GM18511 (cell line): Measurements from ENCODE around the gene MRAS.
A peak's percentile ranks its signal among the peaks of the same experiment; 100 is the strongest.

Source experiments
- ATAC-seq: cut with Tn5 transposase; IDR thresholded peaks from one replicate; pipeline ENCODE4 v1.9.1; 2021; ENCODE audit warnings: mild to moderate bottlenecking, moderate library complexity; ENCODE audit not compliant: unreplicated experiment

MRAS gene

DNA sequence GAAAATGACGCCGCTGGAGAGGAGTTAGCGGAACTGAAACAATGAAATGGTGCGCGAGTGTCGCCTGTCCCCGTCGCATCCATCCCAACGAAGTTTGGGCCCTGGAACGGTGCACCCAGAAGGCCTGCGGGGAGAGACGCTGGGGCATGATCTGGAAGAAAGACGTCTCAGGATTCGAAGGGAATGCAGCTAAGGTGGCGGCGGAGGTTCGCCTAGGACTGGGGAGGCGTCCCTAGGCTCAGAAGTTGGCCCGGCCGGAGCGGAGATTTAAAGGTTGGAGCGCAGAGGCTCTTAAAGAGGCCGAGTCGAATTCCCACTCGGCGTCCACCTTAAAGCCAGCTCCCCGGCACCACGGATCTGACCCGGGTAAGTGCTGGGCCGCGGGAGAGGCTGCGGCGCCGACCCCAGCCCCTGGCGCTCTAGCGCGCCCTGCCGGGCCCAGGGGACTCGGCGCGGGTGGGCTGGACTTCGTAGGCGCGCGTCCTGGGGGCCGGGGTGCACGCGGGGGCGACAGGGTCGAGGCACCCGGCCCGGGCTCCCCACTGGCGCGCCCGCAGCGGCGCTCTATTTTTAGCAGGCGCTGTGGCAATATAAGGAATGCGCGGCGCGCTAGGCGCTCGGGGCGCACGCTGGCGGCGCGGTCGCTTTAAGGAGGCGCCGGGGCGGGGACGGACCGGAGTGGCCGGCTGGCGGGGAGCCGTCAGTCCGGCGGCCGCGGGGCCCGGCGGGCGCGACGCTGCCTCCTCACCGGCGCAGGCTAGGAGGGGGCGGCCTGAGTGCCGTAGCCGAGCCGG, at the start of gene MRAS:
Gene MRAS, plus strand, starts transcription at position 620 of the 794 bp plus-strand sequence. CDS start 24,305 bp downstream, outside the sequence.
- ATAC-seq = no peak

GRCh38 chr3:138300647-138301046, 47.7 kb upstream of the MRAS start:
- no peak for ATAC-seq

GRCh38 chr3:138303474-138303873, 44.9 kb upstream of the MRAS start:
- ATAC-seq = no peak

GRCh38 chr3:138307899-138308298, 40.5 kb upstream of the MRAS start:
- ATAC-seq = no peak

GRCh38 chr3:138308783-138309182, 39.6 kb upstream of the MRAS start:
- no peak for ATAC-seq

DNA sequence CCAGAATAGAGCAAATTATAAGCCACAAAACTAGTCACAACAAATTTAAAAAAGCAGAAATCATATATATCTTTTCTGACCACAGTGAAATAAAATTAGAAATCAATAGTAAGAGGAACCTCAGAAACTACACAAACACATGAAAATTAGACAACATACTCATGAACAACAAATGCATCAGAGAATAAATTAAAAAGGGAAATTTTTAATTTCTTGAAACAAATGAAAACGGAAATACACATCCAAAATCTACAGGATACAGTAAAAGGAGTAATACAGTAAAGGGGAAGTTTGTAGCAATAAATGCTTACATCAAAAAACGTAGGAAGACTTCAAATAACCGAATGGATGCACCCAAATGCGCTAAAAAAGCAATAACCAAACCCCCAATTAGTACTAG, 37.9 kb upstream of the MRAS start:
- ATAC-seq = no peak

DNA sequence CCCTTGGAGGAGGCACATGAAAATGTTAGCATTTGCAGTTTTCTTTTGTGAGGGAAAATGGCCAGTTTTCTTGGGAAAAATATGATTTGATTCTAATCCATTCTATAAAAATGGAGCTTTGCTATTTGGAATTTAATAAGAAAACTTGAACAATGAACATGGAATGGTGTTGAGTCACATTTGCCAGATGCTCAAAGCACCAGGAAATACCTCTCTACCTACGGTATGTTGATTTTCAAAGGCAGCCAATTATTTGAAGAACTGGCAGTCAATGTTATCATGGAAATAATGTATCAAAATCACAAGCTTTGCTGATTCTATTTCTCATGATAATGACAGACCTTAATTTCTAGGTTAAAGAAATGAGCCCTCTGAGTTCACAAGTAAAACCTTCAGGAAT, 33.6 kb upstream of the MRAS start:
- ATAC-seq = no peak

- ATAC-seq = no peak
Observed at GRCh38 chr3:138317687-138318086, 30.7 kb upstream of the MRAS start.

GRCh38 chr3:138323971-138324370, 24.4 kb upstream of the MRAS start:
- no peak for ATAC-seq

- ATAC-seq = no peak
Observed at GRCh38 chr3:138325990-138326389, 22.4 kb upstream of the MRAS start.

- no peak for ATAC-seq
Observed at GRCh38 chr3:138326866-138327595, 21.3 kb upstream of the MRAS start.

- no peak for ATAC-seq
Observed at GRCh38 chr3:138327831-138328230, 20.5 kb upstream of the MRAS start.

DNA sequence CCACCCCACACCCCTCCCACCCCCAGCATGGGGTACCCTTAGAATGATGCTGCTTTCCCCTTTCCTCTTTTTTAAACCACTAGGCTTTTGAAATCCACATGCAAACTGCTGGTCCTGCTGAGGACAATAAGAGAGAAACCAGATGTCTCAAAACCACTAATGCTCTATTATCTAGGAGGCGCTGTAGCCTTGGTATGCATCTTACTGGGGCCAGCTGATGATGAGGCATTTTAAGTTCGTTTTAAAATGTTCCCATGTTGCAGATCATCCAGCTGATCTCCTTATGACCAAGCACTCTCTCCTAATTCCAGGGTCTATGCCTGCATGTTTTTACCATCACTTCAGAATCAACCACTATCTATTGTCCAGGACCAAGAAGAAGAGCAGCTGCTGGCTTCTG, 20.0 kb upstream of the MRAS start:
- no peak for ATAC-seq

GRCh38 chr3:138329127-138329983, 19.0 kb upstream of the MRAS start, which contains the start of gene NME9:
TSS of gene NME9 (minus strand) at chr3:138329851. CDS start at chr3:138329335, 516 bp downstream.
- ATAC-seq = peak; percentile 86

GRCh38 chr3:138329984-138330293, 18.4 kb upstream of the MRAS start:
- no peak for ATAC-seq

DNA sequence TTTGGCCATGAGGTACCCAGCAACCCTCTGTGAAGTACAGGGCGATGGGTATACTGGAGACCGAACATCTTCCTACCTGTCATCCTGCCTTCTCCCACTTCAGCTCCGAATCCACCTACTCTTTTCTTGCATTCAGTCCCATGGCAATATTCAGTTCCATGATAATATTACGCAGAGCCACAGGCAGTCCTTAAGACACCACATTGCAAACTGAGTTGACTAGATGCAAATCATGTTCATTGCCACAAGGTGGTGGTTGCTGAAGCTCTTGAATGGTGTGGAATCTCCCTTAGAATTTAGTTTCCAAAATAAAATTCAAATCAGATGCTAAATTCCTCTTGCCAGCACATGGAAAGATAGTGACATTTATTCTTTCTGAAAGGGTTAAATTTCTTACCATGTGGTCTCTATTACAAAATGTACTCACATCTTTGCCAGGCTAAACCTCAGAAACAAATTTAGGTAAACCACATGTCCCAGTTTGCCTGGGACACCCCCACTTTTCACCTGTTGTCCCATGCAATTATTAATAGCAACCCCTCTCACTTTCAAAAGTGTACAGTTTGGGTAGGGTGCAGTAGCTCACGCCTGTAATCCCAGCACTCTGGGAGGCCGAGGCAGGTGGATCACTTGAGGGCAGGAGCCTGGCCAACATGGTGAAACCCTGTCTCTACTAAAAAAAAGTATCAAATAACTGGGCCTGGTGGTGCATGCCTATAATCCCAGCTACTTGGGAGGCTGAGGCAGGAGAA, 17.1 kb upstream of the MRAS start:
- no peak for ATAC-seq

DNA sequence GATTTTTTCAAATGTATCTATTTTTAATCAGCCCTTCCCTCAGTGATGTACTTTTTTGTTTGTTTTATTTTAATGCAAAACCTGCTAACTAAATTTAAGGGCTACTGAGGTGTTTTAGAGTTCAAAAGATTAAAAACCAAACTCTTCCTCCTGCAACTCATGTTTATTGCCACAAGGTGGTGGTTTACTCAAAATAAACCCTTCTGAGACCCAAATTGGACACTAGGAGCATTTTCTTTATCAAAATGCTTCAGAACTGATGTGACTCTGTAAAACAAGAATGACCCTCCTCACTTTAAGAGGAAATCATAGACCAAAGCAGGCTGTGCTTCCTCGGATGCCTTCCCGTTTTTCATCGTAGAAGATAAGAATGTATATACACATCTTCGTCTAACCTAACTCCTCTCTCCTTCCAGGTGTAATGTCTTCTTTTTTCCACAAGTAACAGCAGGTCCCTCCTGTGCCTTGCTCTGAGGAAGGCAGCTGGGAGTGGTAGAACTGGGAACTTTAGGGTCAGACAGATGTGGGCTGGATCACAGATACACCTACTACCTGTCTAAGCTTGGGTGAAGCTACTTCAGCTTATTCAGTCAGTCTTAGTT, 15.8 kb upstream of the MRAS start:
- ATAC-seq = no peak

GRCh38 chr3:138334608-138335007, 13.8 kb upstream of the MRAS start:
- ATAC-seq = no peak

DNA sequence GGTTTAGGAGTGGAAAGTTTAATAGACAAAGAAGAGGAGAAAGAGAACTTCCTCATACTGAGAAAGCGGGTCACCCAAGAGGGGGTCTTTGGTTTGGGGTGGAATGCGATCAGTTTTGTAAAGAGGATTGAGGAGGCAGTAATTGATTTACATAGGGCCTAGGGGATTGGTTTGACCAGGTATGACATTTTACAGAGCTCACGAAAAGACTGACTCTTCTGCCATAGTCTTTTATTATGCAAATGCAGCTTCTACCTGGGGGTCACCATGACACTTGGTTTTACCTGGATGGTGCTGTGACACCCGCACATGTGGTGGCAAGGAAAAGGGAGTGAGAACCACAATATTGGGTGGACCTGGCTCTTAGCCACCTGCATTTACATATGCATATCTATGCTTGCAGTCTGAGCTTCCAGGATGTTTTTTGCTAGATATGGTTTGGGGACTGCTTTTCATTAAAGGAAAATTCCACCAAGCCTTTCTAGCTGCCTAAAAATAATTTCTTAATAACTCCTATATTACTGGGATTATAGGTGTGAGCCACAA, 11.9 kb upstream of the MRAS start:
- no peak for ATAC-seq

GRCh38 chr3:138338244-138338643, 10.1 kb upstream of the MRAS start:
- ATAC-seq = no peak
